HCT116 (cell line): ENCODE data around the gene PAMR1. TPM values are rescaled to one million over a fixed set of nuclear protein-coding genes. Genes with fewer than 3 reads are reported as not detected.

ENCODE experiments used
- ATAC-seq: fragments of 200-7000 bp; cut with Tn5 transposase; 2 replicates; pipeline ENCODE4 v1.9.1; 2020; ENCODE audit warnings: mild to moderate bottlenecking, moderate library complexity
- BruUV-seq: library from RNA; stranded (reverse); fragments of 400-500 nt; replicated peaks from 2 replicates; lab custom pipeline; 2021; lab: Mats Ljungman, UMichigan
- CTCF ChIA-PET: fragments of 300-600 bp; sonication (Branson Sonifier 250); formaldehyde crosslinking; loops from one replicate; lab custom pipeline; 2021; ENCODE audit warnings: antibody characterized with exemption; lab: Charles Lee
- POLR2A ChIA-PET: fragments of 300-600, 350-600 bp; sonication (Branson Sonifier 250); formaldehyde crosslinking; loops from one replicate; lab custom pipeline; 2021; ENCODE audit warnings: antibody characterized with exemption; lab: Charles Lee
- RAD21 ChIA-PET, 2 experiments: fragments of 300-600 bp; sonication (Branson Sonifier 250); formaldehyde crosslinking; loops; one replicate each; lab custom pipeline; 2023; ENCODE audit warnings: low total read pairs in 2 of 2; ENCODE audit not compliant: uncharacterized antibody in 2 of 2, unreplicated experiment in 2 of 2, low non-redundant PET in 1 of 2; lab: Charles Lee
- DNase-seq: peaks from one replicate; pipeline ENCODE4 v3.0.0-alpha.2; 2010; ENCODE audit warnings: low read depth, low spot score
- H2AFZ ChIP-seq: fragments of 200-600 bp; shearing (Covaris generic), sonication (generic); 2 replicates; pipeline ENCODE4 v1.6.1; 2017; ENCODE audit warnings: low read depth, mixed run types, mixed read lengths, antibody characterized with exemption, low read length; ENCODE audit not compliant: poor library complexity, severe bottlenecking
- H3K27ac ChIP-seq: 2 replicates; pipeline ENCODE4 v1.5.1; 2012; ENCODE audit warnings: low read depth, low read length
- H3K27me3 ChIP-seq: fragments of 200-600 bp; sonication (generic); 2 replicates; pipeline ENCODE4 v1.6.1; 2016; ENCODE audit warnings: mixed run types, low read length, mixed read lengths; ENCODE audit not compliant: insufficient read depth
- H3K36me3 ChIP-seq, 2 experiments: fragments of 200-500 bp in 1 of 2; fragments of 200-600 bp in 1 of 2; sonication (Bioruptor generic) in 1 of 2; sonication (generic) in 1 of 2; 2 replicates each; pipeline versions ENCODE4 v1.5.1 to v1.6.1; 2014 to 2016; ENCODE audit warnings: low read length in 2 of 2, inconsistent platforms in 1 of 2, mixed read lengths in 1 of 2, mixed run types in 1 of 2; ENCODE audit not compliant: insufficient read depth in 2 of 2, control insufficient read depth in 1 of 2
- H3K4me1 ChIP-seq, 2 experiments: fragments of 200-600 bp in 1 of 2; sonication (generic) in 1 of 2; 2 replicates each; pipeline versions ENCODE4 v1.5.1 to v1.6.1; 2012 to 2017; ENCODE audit warnings: low read length in 2 of 2, inconsistent platforms in 1 of 2, mild to moderate bottlenecking in 1 of 2, mixed read lengths in 1 of 2, mixed run types in 1 of 2, moderate library complexity in 1 of 2; ENCODE audit not compliant: insufficient read depth in 2 of 2, control insufficient read depth in 1 of 2
- H3K4me2 ChIP-seq: fragments of 200-600 bp; sonication (generic); 2 replicates; pipeline ENCODE4 v1.6.1; 2017; ENCODE audit warnings: mixed run types, low read length, mixed read lengths
- H3K4me3 ChIP-seq, 2 experiments: fragments of 200-600 bp in 1 of 2; sonication (generic) in 1 of 2; replicated peaks in 1 of 2; 2 replicates each; pipeline ENCODE4 v1.5.1; 2011 to 2016; ENCODE audit warnings: low read length in 2 of 2, control low read depth in 1 of 2, low read depth in 1 of 2, mild to moderate bottlenecking in 1 of 2, mixed read lengths in 1 of 2, mixed run types in 1 of 2
- H3K79me2 ChIP-seq: fragments of 200-600 bp; sonication (generic); 2 replicates; pipeline ENCODE4 v1.6.1; 2017; ENCODE audit warnings: mild to moderate bottlenecking, mixed run types, low read length, moderate library complexity, mixed read lengths; ENCODE audit not compliant: insufficient read depth
- H3K9ac ChIP-seq: fragments of 200-600 bp; sonication (generic); 2 replicates; pipeline ENCODE4 v1.6.1; 2016; ENCODE audit warnings: low read length, mixed read lengths
- H3K9me2 ChIP-seq: fragments of 200-600 bp; sonication (generic), shearing (Covaris generic); 2 replicates; pipeline ENCODE4 v1.6.1; 2017; ENCODE audit warnings: mixed run types, mild to moderate bottlenecking, moderate library complexity; ENCODE audit not compliant: insufficient read depth
- H3K9me3 ChIP-seq, 2 experiments: fragments of 200-500 bp in 1 of 2; fragments of 200-600 bp in 1 of 2; sonication (Bioruptor generic) in 1 of 2; sonication (generic) in 1 of 2; 2 replicates each; pipeline ENCODE4 v1.6.1; 2014 to 2017; ENCODE audit warnings: low read length in 2 of 2, mixed read lengths in 2 of 2, inconsistent platforms in 1 of 2, low read depth in 1 of 2, mild to moderate bottlenecking in 1 of 2, mixed run types in 1 of 2, moderate library complexity in 1 of 2; ENCODE audit not compliant: control insufficient read depth in 1 of 2, insufficient read depth in 1 of 2
- H4K20me1 ChIP-seq: fragments of 200-600 bp; sonication (generic), shearing (Covaris generic); 2 replicates; pipeline ENCODE4 v1.6.1; 2017; ENCODE audit warnings: mixed run types, mild to moderate bottlenecking, moderate library complexity; ENCODE audit not compliant: insufficient read depth
- ATF3 ChIP-seq: IDR thresholded peaks from 2 replicates; pipeline ENCODE4 v1.6.1; 2012
- CBX3 ChIP-seq: IDR thresholded peaks from 2 replicates; pipeline ENCODE4 v1.6.1; 2012; ENCODE audit warnings: low read depth
- CEBPB ChIP-seq: IDR thresholded peaks from 2 replicates; pipeline ENCODE4 v1.6.1; 2012; ENCODE audit warnings: low read depth
- EGR1 ChIP-seq: IDR thresholded peaks from 2 replicates; pipeline ENCODE4 v1.6.1; 2012; ENCODE audit warnings: low read depth
- ELF1 ChIP-seq: IDR thresholded peaks from 2 replicates; pipeline ENCODE4 v1.6.1; 2012; ENCODE audit warnings: low read depth, borderline replicate concordance
- FOSL1 ChIP-seq: IDR thresholded peaks from 2 replicates; pipeline ENCODE4 v1.6.1; 2012; ENCODE audit warnings: low read depth
- JUND ChIP-seq: IDR thresholded peaks from 2 replicates; pipeline ENCODE4 v1.6.1; 2012
- POLR2A ChIP-seq: IDR thresholded peaks from 2 replicates; pipeline ENCODE4 v1.7.0; 2011; ENCODE audit warnings: borderline replicate concordance; ENCODE audit not compliant: insufficient read depth, insufficient read length; ENCODE audit errors: extremely low read depth
- SIN3A ChIP-seq: IDR thresholded peaks from 2 replicates; pipeline ENCODE4 v1.6.1; 2012; ENCODE audit warnings: low read depth
- SP1 ChIP-seq: IDR thresholded peaks from 2 replicates; pipeline ENCODE4 v1.6.1; 2012; ENCODE audit warnings: low read depth
- SRF ChIP-seq: IDR thresholded peaks from 2 replicates; pipeline ENCODE4 v1.6.1; 2012; ENCODE audit warnings: low read depth
- TCF7L2 ChIP-seq: IDR thresholded peaks from 2 replicates; pipeline ENCODE4 v1.7.0; 2011; ENCODE audit warnings: borderline replicate concordance, inconsistent platforms; ENCODE audit not compliant: insufficient read depth, insufficient read length; ENCODE audit errors: extremely low read depth
- YY1 ChIP-seq: IDR thresholded peaks from 2 replicates; pipeline ENCODE4 v1.6.1; 2011; ENCODE audit warnings: low read length, low read depth, moderate library complexity, mild to moderate bottlenecking; ENCODE audit not compliant: insufficient replicate concordance; ENCODE audit errors: extremely low read depth
- ZFX ChIP-seq: fragments of 450-650 bp; IDR thresholded peaks from 2 replicates; pipeline ENCODE4 v1.6.1; 2017
- ZNF274 ChIP-seq: fragments of 200-500 bp; sonication (Bioruptor generic); IDR thresholded peaks from 2 replicates; pipeline ENCODE4 v1.6.1; 2014; ENCODE audit warnings: mild to moderate bottlenecking, low read depth, low read length, inconsistent platforms
- intact Hi-C: fragments of 100-400 bp; cut with micrococcal nuclease; formaldehyde crosslinking; loops from 2 replicates; pipeline ENCODE4 v1.10.0; 2022
- total RNA-seq: library from RNA; stranded (reverse); gene quantifications from one replicate; pipeline ENCODE4 v1.2.1, GENCODE V29; 2021; ENCODE audit not compliant: unreplicated experiment
- TF ChIP-seq, protein P1 (sequence below), 3 experiments: fragments of 200-600 bp in 1 of 3; sonication (generic) in 1 of 3; IDR thresholded peaks in 2 of 3; conservative IDR thresholded peaks in 1 of 3; 2 replicates each; pipeline ENCODE4 v1.5.1; 2012 to 2017; ENCODE audit warnings: low read depth in 2 of 3, low read length in 2 of 3, antibody characterized with exemption in 1 of 3, borderline replicate concordance in 1 of 3, control low read depth in 1 of 3, mild to moderate bottlenecking in 1 of 3, mixed read lengths in 1 of 3, mixed run types in 1 of 3, moderate library complexity in 1 of 3; ENCODE audit not compliant: insufficient read depth in 1 of 3
- TF ChIP-seq, protein P2 (sequence below): IDR thresholded peaks from 2 replicates; pipeline ENCODE4 v1.6.1; 2012
- TF ChIP-seq, protein P3 (sequence below): IDR thresholded peaks from 2 replicates; pipeline ENCODE4 v1.6.1; 2011; ENCODE audit warnings: mild to moderate bottlenecking, low read length, moderate library complexity; ENCODE audit not compliant: insufficient replicate concordance; ENCODE audit errors: extremely low read depth

Gene PAMR1
- total RNA-seq, 1 experiment from 2014 or later, result not detected

- H3K4me1 ChIP-seq, result peaks cover 9 to 11% of the 10 kb centered on the region in 2 experiments; a peak in 3 of 4 replicates
- no peaks in the 10 kb centered on the region for H3K79me2 ChIP-seq
- intact Hi-C loops, result no loop called here
- H3K4me2 ChIP-seq, result no peak overlapping the region
- no peak overlapping the region for H3K4me3 ChIP-seq
- no peaks in the 10 kb centered on the region for H3K9me2 ChIP-seq
- no peaks in the 10 kb centered on the region for H3K9me3 ChIP-seq
- ChIA-PET POLR2A (no interaction called here), RAD21 (no interaction called here), CTCF (no interaction called here)
- no peak overlapping the region for H3K9ac ChIP-seq
- no TSS peak for BruUV-seq
- ATAC-seq (no peak), DNase-seq (no peak)
- TF ChIP-seq EGR1 (no peak), ZFX (no peak), YY1 (no peak), SRF (no peak)
- no peak overlapping the region for H2AFZ ChIP-seq
- no peak overlapping the region for H3K27ac ChIP-seq
- H3K36me3 ChIP-seq, result no peaks in the 10 kb centered on the region
- H3K27me3 ChIP-seq, result no peaks in the 10 kb centered on the region
- H4K20me1 ChIP-seq, result no peaks in the 10 kb centered on the region
Measured at GRCh38 chr11:35552616-35553015, 27.2 kb upstream of the PAMR1 start.

GRCh38 chr11:35550374-35551036 is 25.1 kb upstream of the PAMR1 start:
- Histone ChIP-seq H3K9ac (no peak overlapping the region), H3K4me3 (no peak overlapping the region), H3K79me2 (no peaks in the 10 kb centered on the region), H4K20me1 (no peaks in the 10 kb centered on the region), H2AFZ (no peak overlapping the region), H3K27ac (no peak overlapping the region), H3K4me1 (peaks cover 9 to 11% of the 10 kb centered on the region in 2 experiments; a peak in 3 of 4 replicates), H3K36me3 (no peaks in the 10 kb centered on the region), H3K9me3 (no peaks in the 10 kb centered on the region), H3K4me2 (no peak overlapping the region), H3K9me2 (no peaks in the 10 kb centered on the region), H3K27me3 (no peaks in the 10 kb centered on the region)
- RAD21 ChIA-PET, result no interaction called here
- POLR2A ChIA-PET, result no interaction called here
- CTCF ChIA-PET, result no interaction called here
- no TSS peak for BruUV-seq
- ATAC-seq (no peak), DNase-seq (no peak)
- intact Hi-C loops, result no loop called here
- TF ChIP-seq ELF1 (no peak), POLR2A (no peak), ATF3 (no peak), JUND (no peak), FOSL1 (no peak), CBX3 (no peak), SP1 (no peak), ZNF274 (no peak), CEBPB (no peak), YY1 (no peak), TCF7L2 (no peak), SIN3A (no peak)
- TF ChIP-seq, protein P1, sequence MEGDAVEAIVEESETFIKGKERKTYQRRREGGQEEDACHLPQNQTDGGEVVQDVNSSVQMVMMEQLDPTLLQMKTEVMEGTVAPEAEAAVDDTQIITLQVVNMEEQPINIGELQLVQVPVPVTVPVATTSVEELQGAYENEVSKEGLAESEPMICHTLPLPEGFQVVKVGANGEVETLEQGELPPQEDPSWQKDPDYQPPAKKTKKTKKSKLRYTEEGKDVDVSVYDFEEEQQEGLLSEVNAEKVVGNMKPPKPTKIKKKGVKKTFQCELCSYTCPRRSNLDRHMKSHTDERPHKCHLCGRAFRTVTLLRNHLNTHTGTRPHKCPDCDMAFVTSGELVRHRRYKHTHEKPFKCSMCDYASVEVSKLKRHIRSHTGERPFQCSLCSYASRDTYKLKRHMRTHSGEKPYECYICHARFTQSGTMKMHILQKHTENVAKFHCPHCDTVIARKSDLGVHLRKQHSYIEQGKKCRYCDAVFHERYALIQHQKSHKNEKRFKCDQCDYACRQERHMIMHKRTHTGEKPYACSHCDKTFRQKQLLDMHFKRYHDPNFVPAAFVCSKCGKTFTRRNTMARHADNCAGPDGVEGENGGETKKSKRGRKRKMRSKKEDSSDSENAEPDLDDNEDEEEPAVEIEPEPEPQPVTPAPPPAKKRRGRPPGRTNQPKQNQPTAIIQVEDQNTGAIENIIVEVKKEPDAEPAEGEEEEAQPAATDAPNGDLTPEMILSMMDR (IDR thresholded peaks at IDR 0.05 in 2 of 3, conservative IDR thresholded peaks at IDR 0.05 in 1 of 3; ENCODE audit: borderline replicate concordance in 1 of 3, insufficient read depth in 1 of 3, low read depth in 2 of 3, low read length in 2 of 3), result no peak
- TF ChIP-seq, protein P2, sequence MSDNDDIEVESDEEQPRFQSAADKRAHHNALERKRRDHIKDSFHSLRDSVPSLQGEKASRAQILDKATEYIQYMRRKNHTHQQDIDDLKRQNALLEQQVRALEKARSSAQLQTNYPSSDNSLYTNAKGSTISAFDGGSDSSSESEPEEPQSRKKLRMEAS, result no peak
- TF ChIP-seq, protein P3, sequence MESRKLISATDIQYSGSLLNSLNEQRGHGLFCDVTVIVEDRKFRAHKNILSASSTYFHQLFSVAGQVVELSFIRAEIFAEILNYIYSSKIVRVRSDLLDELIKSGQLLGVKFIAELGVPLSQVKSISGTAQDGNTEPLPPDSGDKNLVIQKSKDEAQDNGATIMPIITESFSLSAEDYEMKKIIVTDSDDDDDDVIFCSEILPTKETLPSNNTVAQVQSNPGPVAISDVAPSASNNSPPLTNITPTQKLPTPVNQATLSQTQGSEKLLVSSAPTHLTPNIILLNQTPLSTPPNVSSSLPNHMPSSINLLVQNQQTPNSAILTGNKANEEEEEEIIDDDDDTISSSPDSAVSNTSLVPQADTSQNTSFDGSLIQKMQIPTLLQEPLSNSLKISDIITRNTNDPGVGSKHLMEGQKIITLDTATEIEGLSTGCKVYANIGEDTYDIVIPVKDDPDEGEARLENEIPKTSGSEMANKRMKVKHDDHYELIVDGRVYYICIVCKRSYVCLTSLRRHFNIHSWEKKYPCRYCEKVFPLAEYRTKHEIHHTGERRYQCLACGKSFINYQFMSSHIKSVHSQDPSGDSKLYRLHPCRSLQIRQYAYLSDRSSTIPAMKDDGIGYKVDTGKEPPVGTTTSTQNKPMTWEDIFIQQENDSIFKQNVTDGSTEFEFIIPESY, result no peak
